Measurements from ENCODE around the gene CAMK2B. TPM values are rescaled to one million over a fixed set of nuclear protein-coding genes. Genes with fewer than 3 reads are reported as not detected.

The CAMK2B gene
- total RNA-seq, 1 experiment from 2014 or later: 0.34 TPM

DNA sequence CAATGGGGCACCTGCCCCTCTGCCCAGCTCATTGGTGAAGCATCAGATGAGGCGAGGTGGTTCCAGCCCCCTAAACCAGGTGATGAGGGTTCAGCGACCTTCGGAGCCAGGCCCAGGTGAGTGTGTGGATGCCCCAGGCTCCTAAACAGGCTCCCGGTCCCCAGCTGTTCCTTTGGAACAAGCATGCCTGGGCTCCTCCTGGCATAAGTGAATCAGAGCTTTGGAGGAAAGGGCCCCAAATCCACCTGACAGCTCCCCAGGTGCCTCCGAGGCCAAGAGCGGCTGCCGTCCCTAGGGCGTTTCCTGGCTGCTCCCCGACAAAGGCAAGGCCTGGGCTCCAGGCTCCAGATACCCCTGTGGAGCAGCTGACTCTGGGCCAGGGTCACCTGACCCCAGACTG is 63.4 kb downstream of the CAMK2B start:
- RAD21 ChIA-PET (ENCODE audit: low non-redundant PET in 1 of 2, low total read pairs in 2 of 2, uncharacterized antibody in 2 of 2, unreplicated experiment in 2 of 2): no interaction called here
- intact Hi-C loops (cut with micrococcal nuclease): no loop called here
- no peaks in the 10 kb centered on the region for H3K9me2 ChIP-seq (ENCODE audit: insufficient read depth)
- no peak overlapping the region for H3K27ac ChIP-seq (ENCODE audit: low read depth, low read length)
- DNase-seq (ENCODE audit: low read depth, low spot score): no peak
- H3K4me2 ChIP-seq (ENCODE audit: low read length): no peak overlapping the region
- POLR2A ChIA-PET: no interaction called here
- H3K36me3 ChIP-seq (ENCODE audit: control insufficient read depth in 1 of 2, insufficient read depth in 2 of 2, low read length in 2 of 2): no peaks in the 10 kb centered on the region
- peaks cover 5% of the 10 kb centered on the region; the same call in 1 of the 2 replicates for H3K27me3 ChIP-seq (ENCODE audit: insufficient read depth, low read length)
- no TSS peak for BruUV-seq (replicated peaks)
- TF ChIP-seq POLR2A (IDR thresholded peaks at IDR 0.05; ENCODE audit: borderline replicate concordance, extremely low read depth, insufficient read depth, insufficient read length) (no peak), SIN3A (IDR thresholded peaks at IDR 0.05; ENCODE audit: low read depth) (no peak), EGR1 (IDR thresholded peaks at IDR 0.05; ENCODE audit: low read depth) (no peak), EZH2 (IDR thresholded peaks at IDR 0.05) (no peak), JUND (IDR thresholded peaks at IDR 0.05) (no peak), YY1 (IDR thresholded peaks at IDR 0.05; ENCODE audit: extremely low read depth, insufficient replicate concordance, low read depth, low read length) (no peak), ATF3 (IDR thresholded peaks at IDR 0.05) (no peak), ELF1 (IDR thresholded peaks at IDR 0.05; ENCODE audit: borderline replicate concordance, low read depth) (no peak), CBX3 (IDR thresholded peaks at IDR 0.05; ENCODE audit: low read depth) (no peak)
- TF ChIP-seq, protein P1, sequence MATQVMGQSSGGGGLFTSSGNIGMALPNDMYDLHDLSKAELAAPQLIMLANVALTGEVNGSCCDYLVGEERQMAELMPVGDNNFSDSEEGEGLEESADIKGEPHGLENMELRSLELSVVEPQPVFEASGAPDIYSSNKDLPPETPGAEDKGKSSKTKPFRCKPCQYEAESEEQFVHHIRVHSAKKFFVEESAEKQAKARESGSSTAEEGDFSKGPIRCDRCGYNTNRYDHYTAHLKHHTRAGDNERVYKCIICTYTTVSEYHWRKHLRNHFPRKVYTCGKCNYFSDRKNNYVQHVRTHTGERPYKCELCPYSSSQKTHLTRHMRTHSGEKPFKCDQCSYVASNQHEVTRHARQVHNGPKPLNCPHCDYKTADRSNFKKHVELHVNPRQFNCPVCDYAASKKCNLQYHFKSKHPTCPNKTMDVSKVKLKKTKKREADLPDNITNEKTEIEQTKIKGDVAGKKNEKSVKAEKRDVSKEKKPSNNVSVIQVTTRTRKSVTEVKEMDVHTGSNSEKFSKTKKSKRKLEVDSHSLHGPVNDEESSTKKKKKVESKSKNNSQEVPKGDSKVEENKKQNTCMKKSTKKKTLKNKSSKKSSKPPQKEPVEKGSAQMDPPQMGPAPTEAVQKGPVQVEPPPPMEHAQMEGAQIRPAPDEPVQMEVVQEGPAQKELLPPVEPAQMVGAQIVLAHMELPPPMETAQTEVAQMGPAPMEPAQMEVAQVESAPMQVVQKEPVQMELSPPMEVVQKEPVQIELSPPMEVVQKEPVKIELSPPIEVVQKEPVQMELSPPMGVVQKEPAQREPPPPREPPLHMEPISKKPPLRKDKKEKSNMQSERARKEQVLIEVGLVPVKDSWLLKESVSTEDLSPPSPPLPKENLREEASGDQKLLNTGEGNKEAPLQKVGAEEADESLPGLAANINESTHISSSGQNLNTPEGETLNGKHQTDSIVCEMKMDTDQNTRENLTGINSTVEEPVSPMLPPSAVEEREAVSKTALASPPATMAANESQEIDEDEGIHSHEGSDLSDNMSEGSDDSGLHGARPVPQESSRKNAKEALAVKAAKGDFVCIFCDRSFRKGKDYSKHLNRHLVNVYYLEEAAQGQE (IDR thresholded peaks at IDR 0.05; ENCODE audit: low read depth): no peak
- H3K9ac ChIP-seq (ENCODE audit: low read length): no peak overlapping the region
- H3K4me1 ChIP-seq (ENCODE audit: control insufficient read depth in 1 of 2, insufficient read depth in 2 of 2, low read length in 2 of 2): peaks cover 4 to 21% of the 10 kb centered on the region in 2 experiments; a peak in 3 of 4 replicates
- no peak for ATAC-seq
- H3K79me2 ChIP-seq (ENCODE audit: insufficient read depth, low read length): no peaks in the 10 kb centered on the region
- CTCF ChIA-PET: no interaction called here
- no peaks in the 10 kb centered on the region for H4K20me1 ChIP-seq (ENCODE audit: insufficient read depth)
- H3K4me3 ChIP-seq (replicated peaks in 1 of 2; ENCODE audit: low read depth in 1 of 2, low read length in 2 of 2): no peak overlapping the region
- H2AFZ ChIP-seq (ENCODE audit: low read depth, low read length, poor library complexity, severe bottlenecking): no peak overlapping the region
- H3K9me3 ChIP-seq (ENCODE audit: control insufficient read depth in 1 of 2, insufficient read depth in 1 of 2, low read depth in 1 of 2, low read length in 2 of 2): no peaks in the 10 kb centered on the region
